HL-60/S4 treated with phorbol 12-myristate 13-acetate at 8.2 ng/mL for 4 days and 3 days (cell line): ENCODE results near the gene DYNLT2B.
"Not testable (repeated sequence)": the region's sequence is repeated elsewhere in the genome, so short reads cannot be mapped to it uniquely, and the experiment has no call there.

Experiments
- in situ Hi-C: fragments of 300-500 bp; cut with MboI; formaldehyde crosslinking; loops from 2 replicates; pipeline ENCODE4 v1.15.0; 2022; ENCODE audit warnings: low sequenced_read_pairs

DYNLT2B gene

GRCh38 chr3:196317687-196318467 lies at the start of gene DYNLT2B:
TSS of gene DYNLT2B (minus strand) at chr3:196318240. CDS start at chr3:196318152, 88 bp downstream.
- in situ Hi-C loops: no loop called here

- in situ Hi-C loops: no loop called here
These were observed 47.7 kb upstream of the DYNLT2B start for GRCh38 chr3:196365736-196366135.

- in situ Hi-C loops: no loop called here
These were observed 42.5 kb upstream of the DYNLT2B start for GRCh38 chr3:196360586-196360985.

GRCh38 chr3:196358540-196358939 lies 40.5 kb upstream of the DYNLT2B start:
- in situ Hi-C loops: not testable (repeated sequence)

- in situ Hi-C loops: no loop called here
These were observed 39.9 kb upstream of the DYNLT2B start for GRCh38 chr3:196357905-196358304.

GRCh38 chr3:196356556-196356955 lies 38.5 kb upstream of the DYNLT2B start:
- in situ Hi-C loops: no loop called here

- in situ Hi-C loops: no loop called here
These were observed 37.6 kb upstream of the DYNLT2B start for GRCh38 chr3:196355668-196356067.

GRCh38 chr3:196354132-196354531 lies 36.1 kb upstream of the DYNLT2B start:
- in situ Hi-C loops: no loop called here

- in situ Hi-C loops: no loop called here
These were observed 33.5 kb upstream of the DYNLT2B start for GRCh38 chr3:196351541-196351940.

- in situ Hi-C loops: no loop called here
These were observed 32.0 kb upstream of the DYNLT2B start for GRCh38 chr3:196350067-196350466.

GRCh38 chr3:196348698-196349097 lies 30.7 kb upstream of the DYNLT2B start:
- in situ Hi-C loops: no loop called here

GRCh38 chr3:196344663-196345062 lies 26.6 kb upstream of the DYNLT2B start:
- in situ Hi-C loops: no loop called here

GRCh38 chr3:196343917-196344316 lies 25.9 kb upstream of the DYNLT2B start:
- in situ Hi-C loops: not testable (repeated sequence)

- in situ Hi-C loops: no loop called here
These were observed 23.1 kb upstream of the DYNLT2B start for GRCh38 chr3:196341137-196341536.

GRCh38 chr3:196340466-196340865 lies 22.4 kb upstream of the DYNLT2B start:
- in situ Hi-C loops: no loop called here

GRCh38 chr3:196339493-196340254 lies 21.6 kb upstream of the DYNLT2B start:
- in situ Hi-C loops: no loop called here

- in situ Hi-C loops: no loop called here
These were observed 21.0 kb upstream of the DYNLT2B start for GRCh38 chr3:196339044-196339443.

GRCh38 chr3:196336319-196337145 lies 18.5 kb upstream of the DYNLT2B start:
- in situ Hi-C loops: no loop called here

- in situ Hi-C loops: no loop called here
These were observed 17.5 kb upstream of the DYNLT2B start for GRCh38 chr3:196335503-196335948.

GRCh38 chr3:196334982-196335381 lies 16.9 kb upstream of the DYNLT2B start:
- in situ Hi-C loops: no loop called here

- in situ Hi-C loops: no loop called here
These were observed 14.1 kb upstream of the DYNLT2B start for GRCh38 chr3:196332168-196332567.
